GM23338 (cell line): Measurements from ENCODE around the gene CMC1. TPM values are rescaled to one million over a fixed set of nuclear protein-coding genes. Genes with fewer than 3 reads are reported as not detected.

Experiments used
- ATAC-seq: fragments of 200-7000 bp; cut with Tn5 transposase; 3 replicates; pipeline ENCODE4 v1.9.1; 2020
- DNase-seq: peaks from one replicate; pipeline ENCODE4 v3.0.0-alpha.2; 2015; ENCODE audit warnings: low spot score
- H2AFZ ChIP-seq: fragments of 200-600 bp; sonication (generic); 2 replicates; pipeline ENCODE4 v1.8.0; 2016; ENCODE audit warnings: antibody characterized with exemption, mild to moderate bottlenecking, moderate library complexity
- H3F3A ChIP-seq: fragments of 200-600 bp; sonication (generic); replicated peaks from 2 replicates; pipeline ENCODE4 v1.8.0; 2017; ENCODE audit warnings: antibody characterized with exemption, mixed run types, low read depth
- H3K27ac ChIP-seq: fragments of 200-600 bp; sonication (generic); 2 replicates; pipeline ENCODE4 v1.6.1; 2016; ENCODE audit warnings: low read depth
- H3K27me3 ChIP-seq: fragments of 200-600 bp; sonication (generic); 2 replicates; pipeline ENCODE4 v1.8.0; 2016; ENCODE audit warnings: mild to moderate bottlenecking, mixed run types, moderate library complexity; ENCODE audit not compliant: insufficient read depth
- H3K36me3 ChIP-seq: fragments of 200-600 bp; sonication (generic); 2 replicates; pipeline ENCODE4 v1.8.0; 2016; ENCODE audit warnings: mild to moderate bottlenecking; ENCODE audit not compliant: insufficient read depth
- H3K4me1 ChIP-seq: fragments of 200-600 bp; sonication (generic); 2 replicates; pipeline ENCODE4 v1.8.0; 2016; ENCODE audit warnings: mild to moderate bottlenecking, moderate library complexity; ENCODE audit not compliant: insufficient read depth
- H3K4me2 ChIP-seq: fragments of 200-600 bp; sonication (generic); 2 replicates; pipeline ENCODE4 v1.7.1; 2017; ENCODE audit warnings: mixed run types
- H3K4me3 ChIP-seq: fragments of 200-600 bp; sonication (generic); 2 replicates; pipeline ENCODE4 v1.6.1; 2016; ENCODE audit warnings: mixed run types
- H3K79me2 ChIP-seq: fragments of 200-600 bp; sonication (generic); replicated peaks from 2 replicates; pipeline ENCODE4 v1.8.0; 2017; ENCODE audit warnings: mild to moderate bottlenecking; ENCODE audit not compliant: insufficient read depth
- H3K9me2 ChIP-seq: fragments of 200-600 bp; sonication (generic); 2 replicates; pipeline ENCODE4 v1.8.0; 2017; ENCODE audit not compliant: insufficient read depth
- H4K20me1 ChIP-seq: fragments of 200-600 bp; sonication (generic); replicated peaks from 2 replicates; pipeline ENCODE4 v1.8.0; 2017; ENCODE audit warnings: mild to moderate bottlenecking; ENCODE audit not compliant: insufficient read depth
- H3K27ac Mint-ChIP-seq: 2 replicates; pipeline ENCODE4 v1.8.0; 2020; ENCODE audit warnings: inconsistent platforms, mild to moderate bottlenecking, moderate library complexity, mixed read lengths
- H3K27me3 Mint-ChIP-seq: 3 replicates; pipeline ENCODE4 v1.8.0; 2022; ENCODE audit warnings: low read depth, mild to moderate bottlenecking, moderate library complexity, mixed read lengths, inconsistent platforms; ENCODE audit not compliant: insufficient read depth, poor library complexity
- H3K36me3 Mint-ChIP-seq: 3 replicates; pipeline ENCODE4 v1.8.0; 2021; ENCODE audit warnings: low read depth, mild to moderate bottlenecking, inconsistent platforms, moderate library complexity, mixed read lengths
- H3K4me1 Mint-ChIP-seq: 3 replicates; pipeline ENCODE4 v1.8.0; 2020; ENCODE audit warnings: mild to moderate bottlenecking, inconsistent platforms, mixed read lengths
- H3K4me3 Mint-ChIP-seq: 3 replicates; pipeline ENCODE4 v1.8.0; 2021; ENCODE audit warnings: moderate library complexity, mild to moderate bottlenecking, inconsistent platforms, mixed read lengths
- H3K9me3 Mint-ChIP-seq: 3 replicates; pipeline ENCODE4 v1.8.0; 2020; ENCODE audit warnings: moderate library complexity, mild to moderate bottlenecking, inconsistent platforms, mixed read lengths
- CREB1 ChIP-seq: fragments of 250-450 bp; sonication (Bioruptor Pico); IDR thresholded peaks from 2 replicates; pipeline ENCODE4 v1.5.0; 2020; ENCODE audit warnings: low read depth, mild to moderate bottlenecking, moderate library complexity
- CTCF ChIP-seq, 2 experiments: fragments of 200-600 bp in 1 of 2; sonication (generic) in 1 of 2; conservative IDR thresholded peaks; 2 replicates each; pipeline versions ENCODE4 v1.5.1 to v1.6.1; 2016 to 2017; ENCODE audit warnings: antibody characterized with exemption in 2 of 2, low read depth in 2 of 2, mild to moderate bottlenecking in 2 of 2, moderate library complexity in 1 of 2
- ETS1 ChIP-seq: IDR thresholded peaks from 2 replicates; pipeline ENCODE4 v1.6.1; 2016; ENCODE audit warnings: antibody characterized with exemption
- EZH2 ChIP-seq: fragments of 200-600 bp; sonication (generic); IDR thresholded peaks from one replicate; pipeline ENCODE4 v1.8.0; 2017; ENCODE audit warnings: antibody characterized with exemption, mild to moderate bottlenecking, low read depth; ENCODE audit not compliant: unreplicated experiment
- EZH2phosphoT487 ChIP-seq: fragments of 200-600 bp; sonication (generic); IDR thresholded peaks from one replicate; pipeline ENCODE4 v1.8.1; 2018; ENCODE audit warnings: antibody characterized with exemption; ENCODE audit not compliant: unreplicated experiment
- JUNB ChIP-seq: IDR thresholded peaks from one replicate; pipeline ENCODE4 v1.6.1; 2016; ENCODE audit warnings: antibody characterized with exemption; ENCODE audit not compliant: unreplicated experiment
- NANOG ChIP-seq: IDR thresholded peaks from 2 replicates; pipeline ENCODE4 v1.6.1; 2016; ENCODE audit warnings: antibody characterized with exemption, borderline replicate concordance
- POLR2AphosphoS5 ChIP-seq: IDR thresholded peaks from 2 replicates; pipeline ENCODE4 v1.6.1; 2016; ENCODE audit warnings: antibody characterized with exemption, low read depth
- REST ChIP-seq: IDR thresholded peaks from one replicate; pipeline ENCODE4 v1.6.1; 2018; ENCODE audit warnings: antibody characterized with exemption; ENCODE audit not compliant: unreplicated experiment
- STAT1 ChIP-seq: IDR thresholded peaks from one replicate; pipeline ENCODE4 v1.6.1; 2016; ENCODE audit warnings: antibody characterized with exemption; ENCODE audit not compliant: unreplicated experiment
- ZNF114 ChIP-seq: fragments of 250-450 bp; sonication (Bioruptor Pico); IDR thresholded peaks from 2 replicates; pipeline ENCODE4 v1.5.0; 2020; ENCODE audit warnings: mild to moderate bottlenecking, moderate library complexity
- ZNF331 ChIP-seq: fragments of 250-450 bp; sonication (Bioruptor Pico); IDR thresholded peaks from 2 replicates; pipeline ENCODE4 v1.5.0; 2020; ENCODE audit warnings: low read depth, mild to moderate bottlenecking, moderate library complexity
- ZNF462 ChIP-seq: fragments of 250-450 bp; sonication (Bioruptor Pico); IDR thresholded peaks from 2 replicates; pipeline ENCODE4 v1.5.0; 2020; ENCODE audit warnings: mild to moderate bottlenecking, moderate library complexity
- polyA plus RNA-seq: library from polyadenylated mRNA; unstranded; fragments of >200 nt; fragmentation: Nextera tagmentation; extraction: Ambion mirVana; gene quantifications from 2 replicates; pipeline ENCODE4 v1.2.1, GENCODE V29; 2016
- total RNA-seq: library from RNA; depleted of rRNA; stranded (reverse); fragments of >200 nt; shearing (Covaris generic); gene quantifications from 2 replicates; pipeline ENCODE4 v1.2.3, GENCODE V29; 2014

Gene CMC1
- total and polyA plus RNA-seq, 2 experiments from 2014 or later = 9.2 to 144 TPM

GRCh38 chr3:28290863-28291300 lies 49.5 kb downstream of the CMC1 start:
- H3K36me3 Mint-ChIP-seq = peaks cover 17% of the 10 kb centered on the region; the same call in 2 of the 3 replicates
- H3K27ac Mint-ChIP-seq = no peak overlapping the region
- H3K27me3 Mint-ChIP-seq = no peaks in the 10 kb centered on the region

More at GRCh38 chr3:28290863-28291300, 49.5 kb downstream of the CMC1 start:
- Histone ChIP-seq H2AFZ (no peak overlapping the region), H3K27me3 (no peaks in the 10 kb centered on the region), H3F3A (no peaks in the 10 kb centered on the region), H3K36me3 (no peaks in the 10 kb centered on the region), H3K27ac (no peak overlapping the region), H3K9me2 (no peaks in the 10 kb centered on the region), H3K4me1 (0 out of 2 replicates have a peak, but pooled peaks cover 4% of the 10 kb centered on the region), H4K20me1 (no peaks in the 10 kb centered on the region; the same call in 1 of the 2 replicates), H3K4me3 (no peak overlapping the region), H3K4me2 (no peak overlapping the region), H3K79me2 (no peaks in the 10 kb centered on the region)
- H3K4me3 Mint-ChIP-seq = no peak overlapping the region
- ATAC-seq = no peak
- peaks cover 8% of the 10 kb centered on the region; the same call in 2 of the 3 replicates for H3K9me3 Mint-ChIP-seq
- no peak for DNase-seq
- H3K4me1 Mint-ChIP-seq = peaks cover 31% of the 10 kb centered on the region
- TF ChIP-seq STAT1 = no peak
- no peak for TF ChIP-seq ZNF331 (CRISPR knock-in tag)
- TF ChIP-seq ZNF462 (CRISPR knock-in tag) = no peak
- TF ChIP-seq REST = no peak
- TF ChIP-seq EZH2phosphoT487 = no peak
- no peak for TF ChIP-seq ETS1
- no peak for TF ChIP-seq JUNB
- no peak for TF ChIP-seq EZH2
- no peak for TF ChIP-seq CREB1 (CRISPR knock-in tag)
- no peak for TF ChIP-seq POLR2AphosphoS5
- TF ChIP-seq CTCF (conservative IDR thresholded peaks at IDR 0.05; ENCODE audit: low read depth in 2 of 2) = no peak
- no peak for TF ChIP-seq NANOG
- TF ChIP-seq ZNF114 = no peak
